Activated CD4-positive, alpha-beta T cell treated with anti-CD3 and anti-CD28 coated beads, Interleukin-2, amount 50 U/mL, for 16 hours (primary cell): ENCODE measurements around the gene IMPG2.

Experiments
- DNase-seq: peaks from one replicate; pipeline ENCODE4 v3.0.0-alpha.2; 2020

The IMPG2 gene

DNA sequence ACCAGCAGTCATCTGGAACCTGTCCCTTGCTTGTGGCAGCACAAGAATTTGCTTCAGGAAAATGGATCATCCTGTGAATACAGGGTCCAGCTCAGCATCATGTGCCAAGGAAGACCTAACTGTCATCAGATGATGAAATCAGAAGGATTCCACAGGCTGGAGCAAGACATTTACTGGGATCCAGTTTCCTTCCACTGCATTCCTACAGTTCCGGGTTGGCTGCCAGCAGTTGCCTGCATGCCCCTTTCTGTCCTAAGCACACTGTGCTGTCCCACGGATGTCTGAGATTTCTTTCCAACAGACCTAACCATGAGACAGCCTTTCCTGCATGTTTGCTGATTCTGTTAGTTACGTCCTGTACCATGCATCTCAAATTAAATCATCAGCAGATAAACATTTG lies 140.7 kb downstream of the IMPG2 start:
- DNase-seq, result no peak

DNA sequence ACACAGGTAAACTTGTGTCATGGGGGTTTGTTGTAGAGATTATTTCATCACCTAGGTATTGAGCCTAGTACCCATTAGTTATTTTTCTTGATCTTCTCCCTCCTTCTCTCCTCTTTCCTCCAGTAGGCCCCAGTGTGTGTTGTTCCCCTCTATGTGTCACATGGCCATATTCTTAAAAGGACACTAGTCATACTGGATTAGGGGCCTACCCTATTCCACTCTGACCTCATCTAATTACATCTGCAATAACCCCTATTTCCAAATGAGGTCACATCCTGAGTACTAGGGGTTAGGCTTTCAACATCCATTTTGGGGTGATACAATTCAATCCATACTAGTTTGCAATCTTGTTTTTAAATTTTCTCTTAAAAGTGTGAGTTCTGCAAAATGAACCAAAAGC lies 142.8 kb downstream of the IMPG2 start:
- DNase-seq, result no peak
